B cell (primary cell): Measurements from ENCODE around the gene AFF2. TPM values are rescaled to one million over a fixed set of nuclear protein-coding genes. Genes with fewer than 3 reads are reported as not detected.

Source experiments
- ATAC-seq: fragments of 200-7000 bp; cut with Tn5 transposase; one replicate; pipeline ENCODE4 v1.10.0; 2021; ENCODE audit warnings: low read depth, mild to moderate bottlenecking, moderate number of reproducible peaks, moderate library complexity
- CTCF ChIA-PET: fragments of 350-600 bp; sonication (Branson Sonifier 250); formaldehyde crosslinking; loops from one replicate; lab custom pipeline; 2021; ENCODE audit warnings: antibody characterized with exemption, inconsistent platforms; lab: Charles Lee
- POLR2A ChIA-PET: fragments of 350-600 bp; sonication (Branson Sonifier 250); formaldehyde crosslinking; loops from one replicate; lab custom pipeline; 2021; ENCODE audit warnings: antibody characterized with exemption; lab: Charles Lee
- DNase-seq: peaks from one replicate; pipeline ENCODE4 v3.0.0; 2013
- H2AFZ ChIP-seq: 2 replicates; pipeline ENCODE4 v1.6.1; 2012; ENCODE audit warnings: mild to moderate bottlenecking, low read depth, low read length; ENCODE audit not compliant: insufficient read depth, poor library complexity, severe bottlenecking
- H3K27ac ChIP-seq, 2 donors: 1 replicate in 1 of 2; 2 replicates in 1 of 2; pipeline ENCODE4 v1.5.1; 2012 to 2013; ENCODE audit warnings: low read length in 2 of 2, mild to moderate bottlenecking in 2 of 2, moderate library complexity in 1 of 2
- H3K27me3 ChIP-seq, 4 experiments: fragments of 200-600 bp in 1 of 4; sonication (generic) in 1 of 4; replicated peaks in 1 of 4; 1 replicate in 2 of 4; 2 replicates in 2 of 4; pipeline versions ENCODE4 v1.6.1 to v1.7.0; 2013 to 2016; ENCODE audit warnings: low read length in 3 of 4, mild to moderate bottlenecking in 2 of 4, mixed read lengths in 1 of 4, moderate library complexity in 1 of 4; ENCODE audit not compliant: insufficient read depth in 4 of 4, control insufficient read depth in 3 of 4; ENCODE audit errors: control extremely low read depth in 1 of 4
- H3K36me3 ChIP-seq, 2 experiments: replicated peaks in 1 of 2; 1 replicate in 1 of 2; 2 replicates in 1 of 2; pipeline versions ENCODE4 v1.6.1 to v1.7.1; 2013; ENCODE audit warnings: low read length in 1 of 2; ENCODE audit not compliant: insufficient read depth in 2 of 2, control insufficient read depth in 1 of 2; ENCODE audit errors: control extremely low read depth in 1 of 2, extremely low read depth in 1 of 2
- H3K4me1 ChIP-seq, 2 donors: fragments of 200-600 bp in 1 of 2; sonication (generic) in 1 of 2; 1 replicate in 1 of 2; 2 replicates in 1 of 2; pipeline versions ENCODE4 v1.5.1 to v1.6.1; 2013 to 2017; ENCODE audit warnings: low read length in 2 of 2; ENCODE audit not compliant: control insufficient read depth in 2 of 2, insufficient read depth in 2 of 2
- H3K4me2 ChIP-seq: replicated peaks from 2 replicates; pipeline ENCODE3; 2012; ENCODE audit warnings: mild to moderate bottlenecking, low read depth, low read length; ENCODE audit not compliant: poor library complexity, severe bottlenecking
- H3K4me3 ChIP-seq, 5 experiments: fragments of 200-600 bp in 1 of 5; sonication (generic) in 1 of 5; 1 replicate in 3 of 5; 2 replicates in 2 of 5; pipeline versions ENCODE4 v1.5.1 to v1.7.0; 2011 to 2016; ENCODE audit warnings: low read length in 4 of 5, mild to moderate bottlenecking in 4 of 5, low read depth in 2 of 5, control low read depth in 1 of 5, moderate library complexity in 1 of 5; ENCODE audit not compliant: insufficient read depth in 1 of 5; ENCODE audit errors: control extremely low read depth in 1 of 5, extremely low read depth in 1 of 5
- H3K79me2 ChIP-seq: fragments of 200-600 bp; sonication (generic); one replicate; pipeline ENCODE4 v1.6.0; 2016; ENCODE audit warnings: low read length; ENCODE audit not compliant: control insufficient read depth, insufficient read depth
- H3K9ac ChIP-seq: fragments of 200-600 bp; sonication (generic); 2 replicates; pipeline ENCODE4 v1.6.1; 2017; ENCODE audit warnings: mild to moderate bottlenecking, low read length, moderate library complexity
- H3K9me3 ChIP-seq, 3 donors: one replicate each; pipeline versions ENCODE4 v1.6.1 to v1.7.1; 2013; ENCODE audit warnings: low read length in 2 of 3; ENCODE audit not compliant: control insufficient read depth in 2 of 3, insufficient read depth in 1 of 3; ENCODE audit errors: control extremely low read depth in 1 of 3
- H4K20me1 ChIP-seq: 2 replicates; pipeline ENCODE4 v1.6.0; 2012; ENCODE audit warnings: mild to moderate bottlenecking, low read length; ENCODE audit not compliant: insufficient read depth, control insufficient read depth, poor library complexity, severe bottlenecking
- H3K27ac Mint-ChIP-seq: one replicate; pipeline ENCODE4 v1.8.0; 2021; ENCODE audit warnings: mixed read lengths
- H3K27me3 Mint-ChIP-seq: one replicate; pipeline ENCODE4 v1.8.0; 2021; ENCODE audit warnings: mixed read lengths
- H3K4me1 Mint-ChIP-seq: one replicate; pipeline ENCODE4 v1.8.0; 2021; ENCODE audit warnings: mixed read lengths
- H3K4me3 Mint-ChIP-seq: one replicate; pipeline ENCODE4 v1.8.0; 2021; ENCODE audit warnings: mixed read lengths
- H3K9me3 Mint-ChIP-seq: one replicate; pipeline ENCODE4 v1.8.0; 2022; ENCODE audit warnings: mixed read lengths; ENCODE audit not compliant: insufficient read depth
- CTCF ChIP-seq: fragments of 200-600 bp; IDR thresholded peaks from one replicate; pipeline ENCODE4 v1.8.0; 2022; ENCODE audit warnings: antibody characterized with exemption, mild to moderate bottlenecking
- EZH2 ChIP-seq: IDR thresholded peaks from 2 replicates; pipeline ENCODE4 v1.6.1; 2012; ENCODE audit warnings: borderline replicate concordance, low read depth, mild to moderate bottlenecking, moderate library complexity, low read length; ENCODE audit not compliant: insufficient read depth, poor library complexity, severe bottlenecking
- WGBS: methylation state at CpG from one replicate; pipeline ENCODE4 v1.1.5; 2013; ENCODE audit warnings: missing lambda C conversion rate; ENCODE audit not compliant: insufficient coverage; 5-methylcytosine and 5-hydroxymethylcytosine counted together
- intact Hi-C: fragments of 100-400 bp; cut with micrococcal nuclease; formaldehyde crosslinking; loops from one replicate; pipeline ENCODE4 v1.10.0; 2022
- polyA plus RNA-seq: library from polyadenylated mRNA; depleted of rRNA; stranded (reverse); fragments of >200 nt; gene quantifications from 2 replicates; pipeline ENCODE4 v1.2.3, GENCODE V29; 2012
- total RNA-seq, 2 donors: library from RNA; stranded (reverse); fragments of 120-200 nt in 1 of 2; gene quantifications; 1 replicate in 1 of 2; 2 replicates in 1 of 2; pipeline versions ENCODE4 v1.2.3 to v1.2.4, GENCODE V29; 2013 to 2022

Gene AFF2
- total and polyA plus RNA-seq, 2 donors (not counting 1 experiment from before 2014, with no cell fraction given), result 0.06 to 12.0 TPM

DNA sequence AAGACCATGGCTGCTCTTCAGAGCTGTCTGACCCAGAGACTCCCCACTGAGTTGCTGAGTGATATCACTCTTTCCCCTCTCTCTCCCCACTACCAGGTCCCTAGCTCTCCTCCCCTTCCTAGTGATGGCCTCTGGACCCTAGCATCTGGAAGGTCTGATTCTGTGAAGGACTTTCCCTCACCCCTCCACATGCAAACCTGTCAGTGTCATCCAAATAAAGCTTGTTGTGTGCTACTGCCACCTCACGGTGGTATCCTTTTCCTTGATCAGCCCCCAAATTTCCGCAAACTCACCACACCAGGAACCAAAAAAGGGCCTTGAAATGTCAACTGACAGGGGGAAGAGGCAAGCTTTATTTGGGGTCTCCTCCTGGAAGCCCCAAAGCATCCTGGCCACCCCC lies 504.5 kb downstream of the AFF2 start:
- no peaks in the 10 kb centered on the region for H3K27me3 ChIP-seq
- Mint-ChIP-seq H3K9me3 (no peaks in the 10 kb centered on the region), H3K4me3 (no peak overlapping the region), H3K4me1 (no peaks in the 10 kb centered on the region), H3K27ac (no peak overlapping the region), H3K27me3 (no peaks in the 10 kb centered on the region)
- WGBS, result 80% methylated on average over 1 of the region's 2 CpGs
- no peak overlapping the region for H3K4me2 ChIP-seq
- no peak overlapping the region for H3K9ac ChIP-seq
- ChIA-PET CTCF (no interaction called here), POLR2A (no interaction called here)
- no peaks in the 10 kb centered on the region for H3K9me3 ChIP-seq
- no peaks in the 10 kb centered on the region for H3K79me2 ChIP-seq
- no peaks in the 10 kb centered on the region for H3K36me3 ChIP-seq
- no peak overlapping the region for H2AFZ ChIP-seq
- H3K4me3 ChIP-seq, result no peak overlapping the region
- intact Hi-C loops, result loop anchor here (10.0 kb wide), 1 partner anchor 870 kb away; no protein-coding TSS in a partner anchor
- TF ChIP-seq EZH2 (no peak), CTCF (no peak)
- DNase-seq, result peak; percentile 1
- no peak overlapping the region for H3K27ac ChIP-seq
- H4K20me1 ChIP-seq, result no peaks in the 10 kb centered on the region
- ATAC-seq, result no peak
- no peaks in the 10 kb centered on the region for H3K4me1 ChIP-seq

DNA sequence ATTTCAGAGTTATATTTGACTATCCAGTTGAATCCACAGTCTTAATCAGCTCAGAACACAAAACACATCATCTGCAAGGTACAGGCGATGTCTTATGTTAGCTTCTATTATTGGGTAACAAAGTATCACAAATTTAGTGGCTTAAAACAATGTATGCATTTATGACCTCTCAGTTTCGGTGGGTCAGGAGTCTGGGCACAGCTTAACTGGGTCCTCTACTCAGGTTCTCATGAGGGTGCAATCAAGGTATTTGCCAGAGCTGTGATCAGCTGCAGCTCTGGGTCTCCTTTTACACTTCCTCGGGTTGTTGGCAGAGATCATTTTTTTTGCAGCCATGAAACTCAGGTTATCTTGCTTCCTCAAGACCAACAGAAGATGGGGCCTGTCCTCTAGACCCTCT lies 505.8 kb downstream of the AFF2 start:
- no peak overlapping the region for H2AFZ ChIP-seq
- Mint-ChIP-seq H3K27me3 (no peaks in the 10 kb centered on the region), H3K9me3 (no peaks in the 10 kb centered on the region), H3K4me3 (no peak overlapping the region), H3K27ac (no peak overlapping the region), H3K4me1 (no peaks in the 10 kb centered on the region)
- H3K9me3 ChIP-seq, result no peaks in the 10 kb centered on the region
- no peak overlapping the region for H3K4me2 ChIP-seq
- DNase-seq (no peak), ATAC-seq (no peak)
- no peaks in the 10 kb centered on the region for H3K4me1 ChIP-seq
- intact Hi-C loops, result loop anchor here (10.0 kb wide), 1 partner anchor 871 kb away; no protein-coding TSS in a partner anchor
- H4K20me1 ChIP-seq, result no peaks in the 10 kb centered on the region
- no peak for TF ChIP-seq CTCF
- no peak for TF ChIP-seq EZH2
- WGBS, result 100% methylated on average over 1 of the region's 3 CpGs
- ChIA-PET POLR2A (no interaction called here), CTCF (no interaction called here)
- no peak overlapping the region for H3K4me3 ChIP-seq
- no peaks in the 10 kb centered on the region for H3K36me3 ChIP-seq
- no peaks in the 10 kb centered on the region for H3K79me2 ChIP-seq
- H3K27me3 ChIP-seq, result no peaks in the 10 kb centered on the region
- no peak overlapping the region for H3K27ac ChIP-seq
- no peak overlapping the region for H3K9ac ChIP-seq
